Natural killer cell (primary cell): ENCODE data around the gene SNTA1. TPM values are rescaled to one million over a fixed set of nuclear protein-coding genes. Genes with fewer than 3 reads are reported as not detected.

Experiments used
- ATAC-seq, 3 donors: fragments of 150-1000 bp in 2 of 3; fragments of 200-7000 bp in 1 of 3; cut with Tn5 transposase; 1 replicate in 1 of 3; 2 replicates in 2 of 3; pipeline ENCODE4 v1.10.0; 2021; ENCODE audit warnings: mild to moderate bottlenecking in 2 of 3, moderate library complexity in 2 of 3
- DNase-seq, 2 donors: peaks; one replicate each; pipeline versions ENCODE4 v3.0.0 to v3.0.0-alpha.2; 2013 to 2021; ENCODE audit warnings: mixed read lengths in 1 of 2
- H3K27ac ChIP-seq: one replicate; pipeline ENCODE4 v1.5.1; 2013; ENCODE audit warnings: mild to moderate bottlenecking, low read length
- H3K27me3 ChIP-seq: one replicate; pipeline ENCODE4 v1.6.1; 2013; ENCODE audit warnings: low read length; ENCODE audit not compliant: control insufficient read depth, insufficient read depth
- H3K36me3 ChIP-seq: one replicate; pipeline ENCODE4 v1.6.1; 2013; ENCODE audit warnings: low read length; ENCODE audit not compliant: control insufficient read depth, insufficient read depth
- H3K4me1 ChIP-seq: one replicate; pipeline ENCODE4 v1.6.1; 2013; ENCODE audit warnings: low read length; ENCODE audit not compliant: control insufficient read depth, insufficient read depth
- H3K4me3 ChIP-seq: one replicate; pipeline ENCODE4 v1.5.1; 2013; ENCODE audit warnings: low read length
- H3K9me3 ChIP-seq: one replicate; pipeline ENCODE4 v1.6.1; 2013; ENCODE audit warnings: low read length; ENCODE audit not compliant: control insufficient read depth, insufficient read depth
- H3K27ac Mint-ChIP-seq, 2 donors: one replicate each; pipeline ENCODE4 v1.8.0; 2022; ENCODE audit warnings: mild to moderate bottlenecking in 2 of 2, mixed read lengths in 2 of 2, moderate library complexity in 1 of 2
- H3K27me3 Mint-ChIP-seq, 2 donors: one replicate each; pipeline ENCODE4 v1.8.0; 2022; ENCODE audit warnings: low read depth in 2 of 2, mixed read lengths in 2 of 2
- H3K36me3 Mint-ChIP-seq: one replicate; pipeline ENCODE4 v1.8.0; 2022; ENCODE audit warnings: mixed read lengths
- H3K4me1 Mint-ChIP-seq, 2 donors: one replicate each; pipeline ENCODE4 v1.8.0; 2022; ENCODE audit warnings: mixed read lengths in 2 of 2
- H3K4me3 Mint-ChIP-seq: one replicate; pipeline ENCODE4 v1.8.0; 2022; ENCODE audit warnings: mild to moderate bottlenecking, moderate library complexity, mixed read lengths
- H3K9me3 Mint-ChIP-seq, 2 donors: one replicate each; pipeline ENCODE4 v1.8.0; 2022; ENCODE audit warnings: mixed read lengths in 2 of 2
- CTCF ChIP-seq: fragments of 200-600 bp; IDR thresholded peaks from one replicate; pipeline ENCODE4 v1.8.0; 2022; ENCODE audit warnings: antibody characterized with exemption
- WGBS: methylation state at CpG from one replicate; pipeline ENCODE4 v1.1.7; 2013; ENCODE audit warnings: missing lambda C conversion rate; ENCODE audit not compliant: insufficient coverage; 5-methylcytosine and 5-hydroxymethylcytosine counted together
- intact Hi-C: fragments of 100-400 bp; cut with micrococcal nuclease; formaldehyde crosslinking; loops from one replicate; pipeline ENCODE4 v1.14.2; 2022
- total RNA-seq, 4 donors: library from RNA; stranded (reverse); fragments of 120-200 nt in 1 of 4; gene quantifications; one replicate each; pipeline versions ENCODE4 v1.2.3 to v1.2.4, GENCODE V29; 2013 to 2022

The SNTA1 gene
- total RNA-seq, 3 donors from 2014 or later (not counting 1 experiment from before 2014, with no cell fraction given): 1.2 to 2.4 (median 1.8) TPM

GRCh38 chr20:33373735-33374605 is 69.6 kb downstream of the SNTA1 start:
- H3K4me3 ChIP-seq: no peak overlapping the region
- Mint-ChIP-seq H3K27me3 (no peaks in the 10 kb centered on the region), H3K36me3 (peaks cover 10% of the 10 kb centered on the region), H3K4me3 (no peak overlapping the region), H3K4me1 (peaks cover 29 to 33% of the 10 kb centered on the region in 2 donors), H3K9me3 (no peaks in the 10 kb centered on the region), H3K27ac (peak overlapping the region; percentile 58 to 97)
- no peak for ATAC-seq
- DNase-seq: no peak
- peaks cover 41% of the 10 kb centered on the region for H3K36me3 ChIP-seq
- H3K4me1 ChIP-seq: peaks cover 34% of the 10 kb centered on the region
- WGBS: 99% methylated on average over 4 of the region's 4 CpGs
- no peaks in the 10 kb centered on the region for H3K27me3 ChIP-seq
- intact Hi-C loops: no loop called here
- no peak for TF ChIP-seq CTCF
- H3K9me3 ChIP-seq: no peaks in the 10 kb centered on the region
- H3K27ac ChIP-seq: no peak overlapping the region

GRCh38 chr20:33372993-33373441 is 70.5 kb downstream of the SNTA1 start:
- H3K36me3 Mint-ChIP-seq: peaks cover under 1% of the 10 kb centered on the region
- peak overlapping the region; percentile 97 for H3K27ac ChIP-seq
- intact Hi-C loops: no loop called here
- peaks cover 33% of the 10 kb centered on the region for H3K36me3 ChIP-seq
- ATAC-seq: no peak
- H3K9me3 Mint-ChIP-seq: no peaks in the 10 kb centered on the region
- H3K4me1 ChIP-seq: peaks cover 37% of the 10 kb centered on the region
- 95% methylated on average over 4 of the region's 4 CpGs for WGBS
- H3K27ac Mint-ChIP-seq: peak overlapping the region; percentile 91 to 97
- TF ChIP-seq CTCF: no peak
- H3K4me3 Mint-ChIP-seq: peak overlapping the region; percentile 33
- no peaks in the 10 kb centered on the region for H3K9me3 ChIP-seq
- no peaks in the 10 kb centered on the region for H3K27me3 Mint-ChIP-seq
- peaks cover 29 to 33% of the 10 kb centered on the region in 2 donors for H3K4me1 Mint-ChIP-seq
- H3K4me3 ChIP-seq: no peak overlapping the region
- DNase-seq: no peak
- no peaks in the 10 kb centered on the region for H3K27me3 ChIP-seq

- intact Hi-C loops: no loop called here
- ATAC-seq (peak; percentile 65 to 77 (median 65)), DNase-seq (peak; percentile 48 to 88)
- Histone ChIP-seq H3K9me3 (no peaks in the 10 kb centered on the region), H3K27ac (peak overlapping the region; percentile 97), H3K36me3 (peaks cover 35% of the 10 kb centered on the region), H3K27me3 (no peaks in the 10 kb centered on the region), H3K4me1 (peaks cover 37% of the 10 kb centered on the region), H3K4me3 (no peak overlapping the region)
- Mint-ChIP-seq H3K36me3 (no peaks in the 10 kb centered on the region), H3K9me3 (no peaks in the 10 kb centered on the region), H3K27me3 (no peaks in the 10 kb centered on the region), H3K4me1 (peaks cover 29 to 33% of the 10 kb centered on the region in 2 donors), H3K4me3 (peak overlapping the region; percentile 71), H3K27ac (peak overlapping the region; percentile 91 to 97)
- WGBS: 52% methylated on average over 8 of the region's 8 CpGs
- no peak for TF ChIP-seq CTCF
Observed at GRCh38 chr20:33370291-33370690, 73.3 kb downstream of the SNTA1 start.
